CD8-positive, alpha-beta memory T cell (primary cell): Measurements from ENCODE around the gene CCL13. TPM values are rescaled to one million over a fixed set of nuclear protein-coding genes. Genes with fewer than 3 reads are reported as not detected.

Experiments used
- CTCF ChIA-PET: fragments of 350-600 bp; sonication (Branson Sonifier 250); formaldehyde crosslinking; loops from one replicate; lab custom pipeline; 2021; ENCODE audit warnings: antibody characterized with exemption; lab: Charles Lee
- POLR2A ChIA-PET: fragments of 350-600 bp; sonication (Branson Sonifier 250); formaldehyde crosslinking; loops from one replicate; lab custom pipeline; 2021; ENCODE audit warnings: antibody characterized with exemption; lab: Charles Lee
- DNase-seq, 5 donors: peaks; one replicate each; pipeline versions ENCODE4 v3.0.0 to v3.0.0-alpha.2; 2020 to 2022; ENCODE audit warnings: mixed read lengths in 1 of 5
- H3K27ac ChIP-seq: one replicate; pipeline ENCODE4 v1.7.0; 2013; ENCODE audit warnings: low read depth, mild to moderate bottlenecking, low read length, moderate library complexity
- H3K27me3 ChIP-seq: 2 replicates; pipeline ENCODE4 v1.7.0; 2013; ENCODE audit warnings: low read length, mild to moderate bottlenecking; ENCODE audit not compliant: insufficient read depth, poor library complexity, severe bottlenecking
- H3K36me3 ChIP-seq: 2 replicates; pipeline ENCODE4 v1.7.0; 2013; ENCODE audit warnings: mild to moderate bottlenecking, low read length, moderate library complexity; ENCODE audit not compliant: insufficient read depth
- H3K4me1 ChIP-seq: 2 replicates; pipeline ENCODE4 v1.7.0; 2013; ENCODE audit warnings: mild to moderate bottlenecking, low read length, moderate library complexity; ENCODE audit not compliant: insufficient read depth
- H3K4me3 ChIP-seq: 2 replicates; pipeline ENCODE4 v1.7.0; 2013; ENCODE audit warnings: mild to moderate bottlenecking, low read length
- H3K9me3 ChIP-seq: 2 replicates; pipeline ENCODE4 v1.7.0; 2013; ENCODE audit warnings: mild to moderate bottlenecking, low read length
- H3K27ac Mint-ChIP-seq, 8 donors: one replicate each; pipeline ENCODE4 v1.8.0; 2020 to 2021; ENCODE audit warnings: mixed read lengths in 8 of 8, mild to moderate bottlenecking in 6 of 8, inconsistent platforms in 3 of 8, moderate library complexity in 3 of 8
- H3K27me3 Mint-ChIP-seq, 2 donors: one replicate each; pipeline ENCODE4 v1.8.0; 2020 to 2021; ENCODE audit warnings: mixed read lengths in 2 of 2, mild to moderate bottlenecking in 1 of 2, moderate library complexity in 1 of 2
- H3K36me3 Mint-ChIP-seq, 3 donors: one replicate each; pipeline ENCODE4 v1.8.0; 2020 to 2021; ENCODE audit warnings: mixed read lengths in 3 of 3, inconsistent platforms in 1 of 3, mild to moderate bottlenecking in 1 of 3
- H3K4me1 Mint-ChIP-seq, 3 donors: one replicate each; pipeline ENCODE4 v1.8.0; 2020 to 2021; ENCODE audit warnings: mixed read lengths in 3 of 3, inconsistent platforms in 1 of 3, mild to moderate bottlenecking in 1 of 3
- H3K4me3 Mint-ChIP-seq, 7 donors: one replicate each; pipeline ENCODE4 v1.8.0; 2020 to 2021; ENCODE audit warnings: mixed read lengths in 7 of 7, mild to moderate bottlenecking in 6 of 7, moderate library complexity in 4 of 7, inconsistent platforms in 2 of 7
- H3K9me3 Mint-ChIP-seq, 5 donors: one replicate each; pipeline ENCODE4 v1.8.0; 2020 to 2022; ENCODE audit warnings: mixed read lengths in 5 of 5, mild to moderate bottlenecking in 3 of 5, moderate library complexity in 2 of 5, inconsistent platforms in 1 of 5
- polyA plus RNA-seq: library from polyadenylated mRNA; unstranded; fragments of 300-500 nt; fragmentation: Illumina TruSeq; gene quantifications from one replicate; pipeline ENCODE4 v1.2.3, GENCODE V29; 2021
- total RNA-seq, 2 experiments: library from RNA; stranded (reverse); gene quantifications; one replicate each; pipeline ENCODE4 v1.2.3, GENCODE V29; 2021

CCL13 gene
- total and polyA plus RNA-seq, 3 experiments from 2014 or later = not detected

GRCh38 chr17:34389126-34389750, 33.0 kb downstream of the CCL13 start:
- no peak overlapping the region for H3K4me3 ChIP-seq
- Mint-ChIP-seq H3K27ac (peak overlapping the region in 2 of 8 donors; percentile 61 to 88), H3K27me3 (peaks cover 6 to 29% of the 10 kb centered on the region in 2 donors), H3K4me3 (no peak overlapping the region), H3K4me1 (peaks cover 4 to 8% (median 5%) of the 10 kb centered on the region in 3 donors), H3K9me3 (no peaks in the 10 kb centered on the region), H3K36me3 (no peaks in the 10 kb centered on the region)
- no peaks in the 10 kb centered on the region for H3K9me3 ChIP-seq
- no peak for DNase-seq
- H3K4me1 ChIP-seq = no peaks in the 10 kb centered on the region
- POLR2A ChIA-PET = no interaction called here
- H3K36me3 ChIP-seq = no peaks in the 10 kb centered on the region
- no peaks in the 10 kb centered on the region for H3K27me3 ChIP-seq
- no peak overlapping the region for H3K27ac ChIP-seq
- CTCF ChIA-PET = no interaction called here

- no peaks in the 10 kb centered on the region for H3K9me3 ChIP-seq
- no peaks in the 10 kb centered on the region for H3K4me1 ChIP-seq
- H3K4me3 Mint-ChIP-seq = peak overlapping the region in 1 of 7 donors; percentile 33
- no peaks in the 10 kb centered on the region for H3K9me3 Mint-ChIP-seq
- no peaks in the 10 kb centered on the region for H3K27me3 ChIP-seq
- DNase-seq = no peak
- no peak overlapping the region for H3K4me3 ChIP-seq
- POLR2A ChIA-PET = no interaction called here
- H3K36me3 Mint-ChIP-seq = no peaks in the 10 kb centered on the region
- peaks cover 5 to 23% of the 10 kb centered on the region in 2 donors for H3K27me3 Mint-ChIP-seq
- no peaks in the 10 kb centered on the region for H3K36me3 ChIP-seq
- no peak overlapping the region for H3K27ac ChIP-seq
- H3K4me1 Mint-ChIP-seq = peaks cover 4 to 8% (median 5%) of the 10 kb centered on the region in 3 donors
- CTCF ChIA-PET = no interaction called here
- H3K27ac Mint-ChIP-seq = no peak overlapping the region
These were observed 34.4 kb downstream of the CCL13 start for GRCh38 chr17:34390649-34391048.

DNA sequence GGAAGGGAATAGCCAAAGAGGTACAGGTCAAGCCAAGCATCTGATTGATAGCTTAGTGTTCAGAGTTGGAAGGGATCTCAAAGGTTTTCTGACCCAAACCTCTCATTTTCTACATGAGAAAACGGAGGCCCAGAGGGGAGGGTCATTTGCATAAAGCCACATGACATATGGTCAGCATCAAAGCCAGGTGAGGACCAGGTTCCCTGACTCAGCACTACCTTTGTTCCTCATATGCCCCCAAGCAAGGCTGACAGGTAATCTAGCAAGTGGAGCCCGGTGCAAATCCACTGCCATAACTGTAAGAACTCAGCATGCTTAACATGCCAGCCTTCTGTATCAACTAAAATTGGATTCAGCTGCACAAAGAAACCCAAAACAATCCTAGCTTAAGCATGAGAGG, 35.0 kb downstream of the CCL13 start:
- H3K36me3 Mint-ChIP-seq = no peaks in the 10 kb centered on the region
- Histone ChIP-seq H3K27ac (no peak overlapping the region), H3K27me3 (no peaks in the 10 kb centered on the region), H3K9me3 (no peaks in the 10 kb centered on the region), H3K36me3 (no peaks in the 10 kb centered on the region), H3K4me3 (no peak overlapping the region), H3K4me1 (no peaks in the 10 kb centered on the region)
- H3K4me1 Mint-ChIP-seq = peaks cover 4 to 8% (median 5%) of the 10 kb centered on the region in 3 donors
- CTCF ChIA-PET = no interaction called here
- DNase-seq = no peak
- POLR2A ChIA-PET = interaction anchor here (0.6 kb wide), 1 partner anchor 9 kb away, joined by 3 read pairs; no protein-coding TSS in a partner anchor
- H3K27ac Mint-ChIP-seq = no peak overlapping the region
- no peak overlapping the region for H3K4me3 Mint-ChIP-seq
- no peaks in the 10 kb centered on the region for H3K9me3 Mint-ChIP-seq
- H3K27me3 Mint-ChIP-seq = peaks cover 5 to 17% of the 10 kb centered on the region in 2 donors

- H3K27me3 ChIP-seq = no peaks in the 10 kb centered on the region
- H3K9me3 ChIP-seq = no peaks in the 10 kb centered on the region
- DNase-seq = no peak
- Mint-ChIP-seq H3K4me3 (no peak overlapping the region), H3K36me3 (no peaks in the 10 kb centered on the region), H3K27ac (no peak overlapping the region), H3K4me1 (peaks cover 4 to 8% (median 5%) of the 10 kb centered on the region in 3 donors), H3K27me3 (peaks cover 2 to 13% of the 10 kb centered on the region in 2 donors), H3K9me3 (no peaks in the 10 kb centered on the region)
- no peaks in the 10 kb centered on the region for H3K4me1 ChIP-seq
- ChIA-PET CTCF (no interaction called here), POLR2A (no interaction called here)
- H3K27ac ChIP-seq = no peak overlapping the region
- H3K4me3 ChIP-seq = no peak overlapping the region
- no peaks in the 10 kb centered on the region for H3K36me3 ChIP-seq
These were observed 37.1 kb downstream of the CCL13 start for GRCh38 chr17:34393401-34393800.

DNA sequence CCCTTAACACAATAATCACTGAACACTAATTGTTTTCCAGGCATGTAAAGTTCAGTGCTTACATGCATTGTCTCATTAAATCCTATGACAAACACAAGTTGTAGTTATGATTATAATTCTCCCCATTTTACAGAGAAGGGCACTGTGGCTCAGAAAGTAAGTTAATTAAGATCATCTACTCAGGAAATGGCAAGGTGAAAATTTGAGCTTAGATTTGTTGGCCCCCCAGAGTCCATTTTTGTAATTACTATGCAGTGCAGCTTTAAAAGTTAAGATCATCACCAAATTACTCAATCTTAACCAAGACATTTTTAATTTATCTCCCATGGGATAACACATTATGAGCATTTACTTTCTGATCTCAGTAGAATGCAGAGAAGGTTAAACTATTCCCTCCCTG, 41.0 kb downstream of the CCL13 start:
- H3K36me3 Mint-ChIP-seq = no peaks in the 10 kb centered on the region
- H3K4me3 Mint-ChIP-seq = no peak overlapping the region
- no peak for DNase-seq
- no peaks in the 10 kb centered on the region for H3K9me3 Mint-ChIP-seq
- POLR2A ChIA-PET = no interaction called here
- Histone ChIP-seq H3K36me3 (no peaks in the 10 kb centered on the region), H3K27me3 (no peaks in the 10 kb centered on the region), H3K4me1 (no peaks in the 10 kb centered on the region), H3K9me3 (no peaks in the 10 kb centered on the region), H3K4me3 (no peak overlapping the region), H3K27ac (no peak overlapping the region)
- H3K4me1 Mint-ChIP-seq = no peaks in the 10 kb centered on the region
- CTCF ChIA-PET = no interaction called here
- H3K27me3 Mint-ChIP-seq = peaks cover 6 to 10% of the 10 kb centered on the region in 2 donors
- H3K27ac Mint-ChIP-seq = no peak overlapping the region

- Mint-ChIP-seq H3K36me3 (no peaks in the 10 kb centered on the region), H3K9me3 (no peaks in the 10 kb centered on the region), H3K4me1 (no peaks in the 10 kb centered on the region), H3K27ac (no peak overlapping the region), H3K27me3 (peaks cover 6 to 10% of the 10 kb centered on the region in 2 donors), H3K4me3 (no peak overlapping the region)
- ChIA-PET CTCF (no interaction called here), POLR2A (no interaction called here)
- H3K27ac ChIP-seq = no peak overlapping the region
- H3K27me3 ChIP-seq = no peaks in the 10 kb centered on the region
- H3K36me3 ChIP-seq = no peaks in the 10 kb centered on the region
- no peaks in the 10 kb centered on the region for H3K4me1 ChIP-seq
- no peak overlapping the region for H3K4me3 ChIP-seq
- no peaks in the 10 kb centered on the region for H3K9me3 ChIP-seq
- no peak for DNase-seq
These were observed 42.7 kb downstream of the CCL13 start for GRCh38 chr17:34398990-34399389.

- Mint-ChIP-seq H3K36me3 (no peaks in the 10 kb centered on the region), H3K4me3 (no peak overlapping the region), H3K9me3 (no peaks in the 10 kb centered on the region), H3K4me1 (no peaks in the 10 kb centered on the region), H3K27me3 (peaks cover 4 to 9% of the 10 kb centered on the region in 2 donors), H3K27ac (no peak overlapping the region)
- Histone ChIP-seq H3K36me3 (no peaks in the 10 kb centered on the region), H3K27me3 (no peaks in the 10 kb centered on the region), H3K4me3 (no peak overlapping the region), H3K4me1 (no peaks in the 10 kb centered on the region), H3K9me3 (no peaks in the 10 kb centered on the region), H3K27ac (no peak overlapping the region)
- no peak for DNase-seq
- POLR2A ChIA-PET = no interaction called here
- CTCF ChIA-PET = no interaction called here
These were observed 43.4 kb downstream of the CCL13 start for GRCh38 chr17:34399725-34400124.

DNA sequence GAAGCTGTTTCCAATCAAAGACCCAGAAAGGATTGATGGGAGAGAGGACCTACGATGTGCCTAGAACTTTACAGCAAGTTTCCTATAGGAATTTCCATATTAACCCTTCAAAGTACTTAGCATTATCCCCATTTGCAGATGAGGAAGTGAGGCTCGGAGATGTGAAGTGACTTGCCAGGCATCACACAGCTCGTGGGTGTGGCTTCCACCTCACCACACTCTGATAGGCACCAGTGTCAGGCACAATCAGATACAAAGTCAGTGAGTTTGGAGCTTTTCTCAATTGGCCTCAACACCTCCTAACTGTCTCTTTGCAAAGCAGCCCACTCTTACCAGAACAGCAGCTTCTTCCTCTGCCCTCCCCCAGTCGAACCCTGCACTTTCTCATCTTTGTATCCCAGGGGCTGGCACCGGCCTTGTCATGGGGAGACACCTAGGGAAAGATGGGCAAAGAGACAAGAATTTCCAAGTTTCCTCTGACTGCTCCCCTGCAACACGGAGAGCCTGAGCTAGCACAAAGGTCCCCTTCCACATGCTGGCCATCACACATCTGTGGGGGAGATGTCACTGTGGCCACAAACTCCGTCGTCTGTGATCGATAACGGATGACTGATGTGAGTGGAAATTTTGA, 44.1 kb downstream of the CCL13 start:
- H3K27ac ChIP-seq = no peak overlapping the region
- no peak overlapping the region for H3K27ac Mint-ChIP-seq
- H3K9me3 ChIP-seq = no peaks in the 10 kb centered on the region
- ChIA-PET POLR2A (interaction anchor here (0.6 kb wide), 1 partner anchor 9 kb away, joined by 3 read pairs; no protein-coding TSS in a partner anchor), CTCF (no interaction called here)
- no peak for DNase-seq
- no peak overlapping the region for H3K4me3 Mint-ChIP-seq
- no peaks in the 10 kb centered on the region for H3K4me1 ChIP-seq
- no peak overlapping the region for H3K4me3 ChIP-seq
- H3K27me3 Mint-ChIP-seq = peaks cover 4 to 7% of the 10 kb centered on the region in 2 donors
- no peaks in the 10 kb centered on the region for H3K4me1 Mint-ChIP-seq
- H3K36me3 Mint-ChIP-seq = no peaks in the 10 kb centered on the region
- no peaks in the 10 kb centered on the region for H3K36me3 ChIP-seq
- H3K27me3 ChIP-seq = no peaks in the 10 kb centered on the region
- H3K9me3 Mint-ChIP-seq = no peaks in the 10 kb centered on the region
